BJ (cell line): ENCODE measurements around the gene ADAM29. TPM values are rescaled to one million over a fixed set of nuclear protein-coding genes. Genes with fewer than 3 reads are reported as not detected.
"Not testable (repeated sequence)": the region's sequence is repeated elsewhere in the genome, so short reads cannot be mapped to it uniquely, and the experiment has no call there.

Source experiments
- CTCF ChIA-PET: fragments of 350-600 bp; formaldehyde crosslinking; extraction: SDS; loops from one replicate; lab custom pipeline; 2021; ENCODE audit warnings: antibody characterized with exemption, inconsistent platforms; lab: Yijun Ruan, JAX
- POLR2A ChIA-PET: fragments of 300-600 bp; sonication (Branson Sonifier 250); formaldehyde crosslinking; extraction: SDS; loops from one replicate; lab custom pipeline; 2021; ENCODE audit warnings: antibody characterized with exemption; lab: Charles Lee
- DNase-seq: peaks from one replicate; pipeline ENCODE4 v3.0.0-alpha.2; 2011; ENCODE audit warnings: low read depth
- H3K27me3 ChIP-seq: 2 replicates; pipeline ENCODE4 v1.6.0; 2011; ENCODE audit warnings: low read length; ENCODE audit not compliant: control insufficient read depth, insufficient read depth
- H3K36me3 ChIP-seq: 2 replicates; pipeline ENCODE4 v1.5.1; 2011; ENCODE audit warnings: low read length; ENCODE audit not compliant: control insufficient read depth, insufficient read depth
- H3K4me3 ChIP-seq: 2 replicates; pipeline ENCODE4 v1.5.1; 2011; ENCODE audit warnings: low read depth, mild to moderate bottlenecking, control low read depth, low read length
- CTCF ChIP-seq: IDR thresholded peaks from 2 replicates; pipeline ENCODE4 v1.5.1; 2011; ENCODE audit warnings: low read depth, mild to moderate bottlenecking, control low read depth, inconsistent platforms, low read length, moderate library complexity; ENCODE audit not compliant: insufficient read depth
- polyA plus RNA-seq: library from polyadenylated mRNA; depleted of rRNA; stranded (reverse); fragments of >200 nt; gene quantifications from 2 replicates; pipeline ENCODE4 v1.2.3, GENCODE V29; 2011

ADAM29 gene
- polyA plus RNA-seq, 1 experiment = not detected

GRCh38 chr4:174983128-174983750 is 65.1 kb downstream of the ADAM29 start:
- ChIA-PET POLR2A (no interaction called here), CTCF (interaction anchor here (0.9 kb wide), 1 partner anchor 98 kb away, joined by 3 read pairs; no protein-coding TSS in a partner anchor)
- no peak for TF ChIP-seq CTCF
- no peak for DNase-seq
- H3K4me3 ChIP-seq = no peak overlapping the region
- no peaks in the 10 kb centered on the region for H3K36me3 ChIP-seq
- H3K27me3 ChIP-seq = no peaks in the 10 kb centered on the region

GRCh38 chr4:174983870-174984269 is 65.7 kb downstream of the ADAM29 start:
- H3K4me3 ChIP-seq, CTCF ChIA-PET, POLR2A ChIA-PET, DNase-seq, H3K27me3 ChIP-seq, H3K36me3 ChIP-seq: not testable (repeated sequence)

- Histone ChIP-seq H3K36me3 (no peaks in the 10 kb centered on the region), H3K27me3 (no peaks in the 10 kb centered on the region), H3K4me3 (no peak overlapping the region)
- no peak for DNase-seq
- ChIA-PET CTCF (interaction anchor here (0.6 kb wide), 1 partner anchor 175 kb away, joined by 3 read pairs; no protein-coding TSS in a partner anchor), POLR2A (no interaction called here)
- TF ChIP-seq CTCF = no peak
Measured at GRCh38 chr4:174989791-174990190, 71.6 kb downstream of the ADAM29 start.

GRCh38 chr4:174993916-174994315 is 75.8 kb downstream of the ADAM29 start:
- ChIA-PET POLR2A (no interaction called here), CTCF (interaction anchor here (0.7 kb wide), 1 partner anchor 31 kb away, joined by 3 read pairs; no protein-coding TSS in a partner anchor)
- DNase-seq = no peak
- TF ChIP-seq CTCF = no peak
- no peak overlapping the region for H3K4me3 ChIP-seq
- H3K27me3 ChIP-seq = no peaks in the 10 kb centered on the region
- no peaks in the 10 kb centered on the region for H3K36me3 ChIP-seq

GRCh38 chr4:174996079-174996478 is 77.9 kb downstream of the ADAM29 start:
- no peak for TF ChIP-seq CTCF
- ChIA-PET CTCF (no interaction called here), POLR2A (no interaction called here)
- Histone ChIP-seq H3K27me3 (no peaks in the 10 kb centered on the region), H3K36me3 (no peaks in the 10 kb centered on the region), H3K4me3 (no peak overlapping the region)
- DNase-seq = no peak

GRCh38 chr4:174999407-174999806 is 81.2 kb downstream of the ADAM29 start:
- no peak for DNase-seq

More at GRCh38 chr4:174999407-174999806, 81.2 kb downstream of the ADAM29 start:
- no peak overlapping the region for H3K4me3 ChIP-seq
- no peaks in the 10 kb centered on the region for H3K27me3 ChIP-seq
- no peaks in the 10 kb centered on the region for H3K36me3 ChIP-seq
- ChIA-PET CTCF (no interaction called here), POLR2A (no interaction called here)
- no peak for TF ChIP-seq CTCF
